Activated T-helper 2 cell treated with anti-CD3 and anti-CD28 coated beads, Interferon-gamma antibody, Interleukin-2, Interleukin-4, amounts not matched to agents 10 μg/mL and 5 μg/mL and 100 μg/mL, durations not matched to agents 14 hours and 24 hours and 36 hours (primary cell): ENCODE data around the gene KDM6A. TPM values are rescaled to one million over a fixed set of nuclear protein-coding genes. Genes with fewer than 3 reads are reported as not detected.
"Not testable (repeated sequence)": the region's sequence is repeated elsewhere in the genome, so short reads cannot be mapped to it uniquely, and the experiment has no call there.

Experiments
- DNase-seq: peaks from one replicate; pipeline ENCODE4 v3.0.0; 2021; ENCODE audit warnings: low spot score
- H3K27ac Mint-ChIP-seq: one replicate; pipeline ENCODE4 v1.8.0; 2021; ENCODE audit warnings: mixed read lengths
- H3K27me3 Mint-ChIP-seq: one replicate; pipeline ENCODE4 v1.8.0; 2021; ENCODE audit warnings: low read depth, mixed read lengths
- H3K36me3 Mint-ChIP-seq: one replicate; pipeline ENCODE4 v1.8.0; 2021; ENCODE audit warnings: low read depth, mixed read lengths
- H3K4me1 Mint-ChIP-seq: one replicate; pipeline ENCODE4 v1.8.0; 2021; ENCODE audit warnings: low read depth, mixed read lengths
- H3K4me3 Mint-ChIP-seq: one replicate; pipeline ENCODE4 v1.8.0; 2021; ENCODE audit warnings: low read depth, mild to moderate bottlenecking, moderate library complexity, mixed read lengths
- H3K9me3 Mint-ChIP-seq: one replicate; pipeline ENCODE4 v1.8.0; 2021; ENCODE audit warnings: mixed read lengths
- intact Hi-C: fragments of 100-400 bp; cut with micrococcal nuclease; formaldehyde crosslinking; loops from one replicate; pipeline ENCODE4 v1.15.1; 2023
- total RNA-seq: library from RNA; stranded (reverse); gene quantifications from 2 replicates; pipeline ENCODE4 v1.2.3, GENCODE V29; 2022

The KDM6A gene
- total RNA-seq, 1 donor from 2014 or later: 21.8 TPM

GRCh38 chrX:44944894-44945293 lies 71.9 kb downstream of the KDM6A start:
- DNase-seq: no peak
- intact Hi-C loops: loop anchor here (5.0 kb wide), 1 partner anchor 73 kb away; the partner anchor contains the start of gene KDM6A
- H3K27me3 Mint-ChIP-seq: no peaks in the 10 kb centered on the region
- peaks cover 29% of the 10 kb centered on the region for H3K36me3 Mint-ChIP-seq
- no peak overlapping the region for H3K4me3 Mint-ChIP-seq
- peaks cover 6% of the 10 kb centered on the region for H3K4me1 Mint-ChIP-seq
- H3K9me3 Mint-ChIP-seq: peaks cover 10% of the 10 kb centered on the region
- no peak overlapping the region for H3K27ac Mint-ChIP-seq

GRCh38 chrX:44945736-44946135 lies 72.7 kb downstream of the KDM6A start:
- Mint-ChIP-seq H3K4me3 (no peak overlapping the region), H3K9me3 (peaks cover 10% of the 10 kb centered on the region), H3K27ac (no peak overlapping the region), H3K27me3 (no peaks in the 10 kb centered on the region), H3K36me3 (peaks cover 27% of the 10 kb centered on the region), H3K4me1 (peaks cover 7% of the 10 kb centered on the region)
- no peak for DNase-seq
- intact Hi-C loops: loop anchor here (5.0 kb wide), 1 partner anchor 73 kb away; the partner anchor contains the start of gene KDM6A

GRCh38 chrX:44946771-44947170 lies 73.8 kb downstream of the KDM6A start:
- H3K4me3 Mint-ChIP-seq: no peak overlapping the region
- no peak overlapping the region for H3K27ac Mint-ChIP-seq
- no peak for DNase-seq
- peaks cover 10% of the 10 kb centered on the region for H3K9me3 Mint-ChIP-seq
- intact Hi-C loops: loop anchor here (5.0 kb wide), 1 partner anchor 74 kb away; the partner anchor contains the start of gene KDM6A
- H3K27me3 Mint-ChIP-seq: no peaks in the 10 kb centered on the region
- peaks cover 7% of the 10 kb centered on the region for H3K4me1 Mint-ChIP-seq
- peaks cover 28% of the 10 kb centered on the region for H3K36me3 Mint-ChIP-seq

- no peaks in the 10 kb centered on the region for H3K27me3 Mint-ChIP-seq
- peaks cover 24% of the 10 kb centered on the region for H3K36me3 Mint-ChIP-seq
- no peak overlapping the region for H3K4me3 Mint-ChIP-seq
- no peak overlapping the region for H3K27ac Mint-ChIP-seq
- DNase-seq: no peak
- peaks cover 10% of the 10 kb centered on the region for H3K9me3 Mint-ChIP-seq
- intact Hi-C loops: loop anchor here (5.0 kb wide), 1 partner anchor 76 kb away; the partner anchor contains the start of gene KDM6A
- peaks cover 7% of the 10 kb centered on the region for H3K4me1 Mint-ChIP-seq
Measured at GRCh38 chrX:44947995-44948394, 75.0 kb downstream of the KDM6A start.

- peaks cover 10% of the 10 kb centered on the region for H3K9me3 Mint-ChIP-seq
- peaks cover 7% of the 10 kb centered on the region for H3K4me1 Mint-ChIP-seq
- H3K27me3 Mint-ChIP-seq: no peaks in the 10 kb centered on the region
- no peak overlapping the region for H3K4me3 Mint-ChIP-seq
- H3K27ac Mint-ChIP-seq: no peak overlapping the region
- peaks cover 24% of the 10 kb centered on the region for H3K36me3 Mint-ChIP-seq
- intact Hi-C loops: loop anchor here (5.0 kb wide), 1 partner anchor 76 kb away; the partner anchor contains the start of gene KDM6A
- DNase-seq: no peak
Measured at GRCh38 chrX:44948406-44948805, 75.4 kb downstream of the KDM6A start.

GRCh38 chrX:44949125-44949524 lies 76.1 kb downstream of the KDM6A start:
- peaks cover 10% of the 10 kb centered on the region for H3K9me3 Mint-ChIP-seq
- intact Hi-C loops: loop anchor here (5.0 kb wide), 1 partner anchor 77 kb away; the partner anchor contains the start of gene KDM6A

GRCh38 chrX:44950471-44951366 lies 77.7 kb downstream of the KDM6A start:
- H3K4me3 Mint-ChIP-seq, H3K27ac Mint-ChIP-seq, H3K9me3 Mint-ChIP-seq, DNase-seq, intact Hi-C loops, H3K27me3 Mint-ChIP-seq, H3K36me3 Mint-ChIP-seq: not testable (repeated sequence)
- H3K4me1 Mint-ChIP-seq: peaks cover 11% of the 10 kb centered on the region

More at GRCh38 chrX:44949125-44949524, 76.1 kb downstream of the KDM6A start:
- DNase-seq: no peak
- Mint-ChIP-seq H3K4me3 (no peak overlapping the region), H3K27me3 (no peaks in the 10 kb centered on the region), H3K4me1 (peaks cover 7% of the 10 kb centered on the region), H3K36me3 (peaks cover 21% of the 10 kb centered on the region), H3K27ac (no peak overlapping the region)

GRCh38 chrX:44951572-44952067 lies 78.6 kb downstream of the KDM6A start:
- H3K36me3 Mint-ChIP-seq: peaks cover 9% of the 10 kb centered on the region
- peaks cover 11% of the 10 kb centered on the region for H3K4me1 Mint-ChIP-seq
- intact Hi-C loops: no loop called here
- no peak overlapping the region for H3K4me3 Mint-ChIP-seq
- no peaks in the 10 kb centered on the region for H3K9me3 Mint-ChIP-seq
- no peak for DNase-seq
- H3K27ac Mint-ChIP-seq: no peak overlapping the region
- H3K27me3 Mint-ChIP-seq: no peaks in the 10 kb centered on the region

- no peaks in the 10 kb centered on the region for H3K27me3 Mint-ChIP-seq
- peaks cover 9% of the 10 kb centered on the region for H3K36me3 Mint-ChIP-seq
- H3K4me3 Mint-ChIP-seq: no peak overlapping the region
- intact Hi-C loops: no loop called here
- no peak overlapping the region for H3K27ac Mint-ChIP-seq
- H3K4me1 Mint-ChIP-seq: peaks cover 11% of the 10 kb centered on the region
- no peak for DNase-seq
- H3K9me3 Mint-ChIP-seq: no peaks in the 10 kb centered on the region
Measured at GRCh38 chrX:44952329-44953027, 79.5 kb downstream of the KDM6A start.

GRCh38 chrX:44953734-44954502 lies 80.9 kb downstream of the KDM6A start:
- intact Hi-C loops: no loop called here
- Mint-ChIP-seq H3K4me3 (no peak overlapping the region), H3K4me1 (peaks cover 5% of the 10 kb centered on the region), H3K9me3 (no peaks in the 10 kb centered on the region), H3K27me3 (no peaks in the 10 kb centered on the region), H3K36me3 (peaks cover 4% of the 10 kb centered on the region), H3K27ac (no peak overlapping the region)
- DNase-seq: no peak

- Mint-ChIP-seq H3K27ac (no peak overlapping the region), H3K27me3 (no peaks in the 10 kb centered on the region), H3K4me1 (peaks cover 5% of the 10 kb centered on the region), H3K9me3 (no peaks in the 10 kb centered on the region), H3K36me3 (peaks cover 4% of the 10 kb centered on the region), H3K4me3 (no peak overlapping the region)
- DNase-seq: no peak
- intact Hi-C loops: no loop called here
Measured at GRCh38 chrX:44954562-44954961, 81.6 kb downstream of the KDM6A start.

- H3K4me1 Mint-ChIP-seq: peaks cover 18% of the 10 kb centered on the region
Measured at GRCh38 chrX:44957848-44958247, 84.9 kb downstream of the KDM6A start.

More at GRCh38 chrX:44957848-44958247, 84.9 kb downstream of the KDM6A start:
- DNase-seq: no peak
- Mint-ChIP-seq H3K36me3 (peaks cover 7% of the 10 kb centered on the region), H3K9me3 (no peaks in the 10 kb centered on the region), H3K27me3 (no peaks in the 10 kb centered on the region), H3K4me3 (no peak overlapping the region), H3K27ac (no peak overlapping the region)
- intact Hi-C loops: no loop called here
